ENCODE results near the gene CHRM2. TPM values are rescaled to one million over a fixed set of nuclear protein-coding genes. Genes with fewer than 3 reads are reported as not detected.

Gene CHRM2
- polyA plus RNA-seq, 2 of the 4 experiments (the other 2 are of a cell fraction), result not detected

GRCh38 chr7:136857573-136857972 is 10.9 kb upstream of the CHRM2 start:
- no peaks in the 10 kb centered on the region for H3K9me3 ChIP-seq
- no peak overlapping the region for H3K4me3 ChIP-seq
- no peaks in the 10 kb centered on the region for H3K4me1 ChIP-seq
- ChIA-PET POLR2A (no interaction called here), CTCF (no interaction called here)
- TF ChIP-seq FOSL2 (IDR thresholded peaks at IDR 0.05), result no peak
- no peak for TF ChIP-seq FOSL2 (CRISPR knock-in tag; IDR thresholded peaks at IDR 0.05)
- TF ChIP-seq, protein P1, sequence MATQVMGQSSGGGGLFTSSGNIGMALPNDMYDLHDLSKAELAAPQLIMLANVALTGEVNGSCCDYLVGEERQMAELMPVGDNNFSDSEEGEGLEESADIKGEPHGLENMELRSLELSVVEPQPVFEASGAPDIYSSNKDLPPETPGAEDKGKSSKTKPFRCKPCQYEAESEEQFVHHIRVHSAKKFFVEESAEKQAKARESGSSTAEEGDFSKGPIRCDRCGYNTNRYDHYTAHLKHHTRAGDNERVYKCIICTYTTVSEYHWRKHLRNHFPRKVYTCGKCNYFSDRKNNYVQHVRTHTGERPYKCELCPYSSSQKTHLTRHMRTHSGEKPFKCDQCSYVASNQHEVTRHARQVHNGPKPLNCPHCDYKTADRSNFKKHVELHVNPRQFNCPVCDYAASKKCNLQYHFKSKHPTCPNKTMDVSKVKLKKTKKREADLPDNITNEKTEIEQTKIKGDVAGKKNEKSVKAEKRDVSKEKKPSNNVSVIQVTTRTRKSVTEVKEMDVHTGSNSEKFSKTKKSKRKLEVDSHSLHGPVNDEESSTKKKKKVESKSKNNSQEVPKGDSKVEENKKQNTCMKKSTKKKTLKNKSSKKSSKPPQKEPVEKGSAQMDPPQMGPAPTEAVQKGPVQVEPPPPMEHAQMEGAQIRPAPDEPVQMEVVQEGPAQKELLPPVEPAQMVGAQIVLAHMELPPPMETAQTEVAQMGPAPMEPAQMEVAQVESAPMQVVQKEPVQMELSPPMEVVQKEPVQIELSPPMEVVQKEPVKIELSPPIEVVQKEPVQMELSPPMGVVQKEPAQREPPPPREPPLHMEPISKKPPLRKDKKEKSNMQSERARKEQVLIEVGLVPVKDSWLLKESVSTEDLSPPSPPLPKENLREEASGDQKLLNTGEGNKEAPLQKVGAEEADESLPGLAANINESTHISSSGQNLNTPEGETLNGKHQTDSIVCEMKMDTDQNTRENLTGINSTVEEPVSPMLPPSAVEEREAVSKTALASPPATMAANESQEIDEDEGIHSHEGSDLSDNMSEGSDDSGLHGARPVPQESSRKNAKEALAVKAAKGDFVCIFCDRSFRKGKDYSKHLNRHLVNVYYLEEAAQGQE (IDR thresholded peaks at IDR 0.05), result peak; percentile 73
- H3K27ac ChIP-seq, result no peak overlapping the region
- no peak for DNase-seq (ENCODE audit: low read depth in 1 of 2, low spot score in 1 of 2)
- H3K4me2 ChIP-seq, result no peak overlapping the region
- ATAC-seq, result no peak
- FAIRE-seq, result no peak
- WGBS (ENCODE audit: missing lambda C conversion rate), result 24% methylated on average over 3 of the region's 3 CpGs

DNA sequence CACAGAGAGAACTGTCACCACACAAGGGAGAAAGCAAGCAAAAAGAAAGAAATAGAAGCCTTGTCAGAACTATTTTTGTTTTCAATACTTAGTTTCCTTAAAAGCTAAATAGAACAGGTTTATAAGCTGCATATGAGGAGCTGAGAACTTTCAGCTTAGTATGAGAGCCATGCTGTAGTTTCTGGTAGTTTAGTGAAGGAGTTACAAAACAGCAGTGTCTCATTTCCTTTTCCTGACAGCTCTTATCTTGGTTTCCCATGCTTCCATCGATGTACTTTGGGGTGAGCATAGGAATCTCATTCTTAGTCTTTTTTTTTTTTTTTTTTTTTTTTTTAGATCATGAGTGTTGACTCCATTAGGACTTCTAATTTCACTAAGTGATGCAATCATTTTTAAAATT is 8.6 kb upstream of the CHRM2 start:
- 0% methylated on average over 1 of the region's 1 CpG for WGBS (ENCODE audit: missing lambda C conversion rate)
- Histone ChIP-seq H3K9me3 (no peaks in the 10 kb centered on the region), H3K4me1 (no peaks in the 10 kb centered on the region), H3K4me3 (no peak overlapping the region), H3K27ac (no peak overlapping the region), H3K4me2 (no peak overlapping the region)
- ChIA-PET CTCF (no interaction called here), POLR2A (no interaction called here)
- ATAC-seq, result no peak
- TF ChIP-seq TFCP2L1 (CRISPR knock-in tag; IDR thresholded peaks at IDR 0.05) (no peak), RARB (CRISPR knock-in tag; IDR thresholded peaks at IDR 0.05) (no peak), KDM1A (IDR thresholded peaks at IDR 0.05; ENCODE audit: low read depth) (no peak), HOXB5 (CRISPR knock-in tag; IDR thresholded peaks at IDR 0.05) (no peak), ZNF302 (CRISPR knock-in tag; IDR thresholded peaks at IDR 0.05) (no peak), EHF (CRISPR knock-in tag; IDR thresholded peaks at IDR 0.05) (no peak), MAZ (IDR thresholded peaks at IDR 0.05; ENCODE audit: borderline replicate concordance, low read depth, low read length) (no peak), NR3C1 (IDR thresholded peaks at IDR 0.05) (no peak), FOSB (CRISPR knock-in tag; IDR thresholded peaks at IDR 0.05) (no peak), SREBF2 (IDR thresholded peaks at IDR 0.05) (no peak), MYC (IDR thresholded peaks at IDR 0.05; ENCODE audit: borderline replicate concordance, low read length) (no peak)
- TF ChIP-seq, protein P2, sequence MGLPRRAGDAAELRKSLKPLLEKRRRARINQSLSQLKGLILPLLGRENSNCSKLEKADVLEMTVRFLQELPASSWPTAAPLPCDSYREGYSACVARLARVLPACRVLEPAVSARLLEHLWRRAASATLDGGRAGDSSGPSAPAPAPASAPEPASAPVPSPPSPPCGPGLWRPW (IDR thresholded peaks at IDR 0.05), result no peak
- no peak for DNase-seq (ENCODE audit: low read depth in 1 of 2, low spot score in 1 of 2)
- no peak for FAIRE-seq

GRCh38 chr7:136865236-136865635 is 3.2 kb upstream of the CHRM2 start:
- TF ChIP-seq ESRRA (IDR thresholded peaks at IDR 0.05; ENCODE audit: borderline replicate concordance, low read length), result no peak
- no peak for TF ChIP-seq CBX2 (IDR thresholded peaks at IDR 0.05; ENCODE audit: borderline replicate concordance, low read depth)
- TF ChIP-seq, protein P3, sequence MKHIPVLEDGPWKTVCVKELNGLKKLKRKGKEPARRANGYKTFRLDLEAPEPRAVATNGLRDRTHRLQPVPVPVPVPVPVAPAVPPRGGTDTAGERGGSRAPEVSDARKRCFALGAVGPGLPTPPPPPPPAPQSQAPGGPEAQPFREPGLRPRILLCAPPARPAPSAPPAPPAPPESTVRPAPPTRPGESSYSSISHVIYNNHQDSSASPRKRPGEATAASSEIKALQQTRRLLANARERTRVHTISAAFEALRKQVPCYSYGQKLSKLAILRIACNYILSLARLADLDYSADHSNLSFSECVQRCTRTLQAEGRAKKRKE (CRISPR knock-in tag; IDR thresholded peaks at IDR 0.05; ENCODE audit: low read depth), result no peak
- TF ChIP-seq FOXS1 (CRISPR knock-in tag; IDR thresholded peaks at IDR 0.05), result no peak
- TF ChIP-seq NPAS2 (CRISPR knock-in tag; IDR thresholded peaks at IDR 0.05; ENCODE audit: borderline replicate concordance), result no peak
- no peak for TF ChIP-seq RCOR1 (IDR thresholded peaks at IDR 0.05; ENCODE audit: low read depth, low read length)
- TF ChIP-seq POLR2A (IDR thresholded peaks at IDR 0.05; ENCODE audit: low read length), result no peak
- TF ChIP-seq SREBF2 (IDR thresholded peaks at IDR 0.05), result no peak
- ChIA-PET CTCF (no interaction called here), POLR2A (no interaction called here)
- Histone ChIP-seq H3K4me1 (no peaks in the 10 kb centered on the region), H3K4me2 (no peak overlapping the region), H3K27ac (no peak overlapping the region), H3K9me3 (no peaks in the 10 kb centered on the region), H3K4me3 (no peak overlapping the region)
- FAIRE-seq, result no peak
- 28% methylated on average over 10 of the region's 10 CpGs for WGBS (ENCODE audit: missing lambda C conversion rate)
- ATAC-seq, result no peak
- DNase-seq (ENCODE audit: low read depth in 1 of 2, low spot score in 1 of 2), result no peak

All from A549 (cell line).